Measurements from ENCODE around the gene RYR1. TPM values are rescaled to one million over a fixed set of nuclear protein-coding genes. Genes with fewer than 3 reads are reported as not detected.

Gene RYR1
- total RNA-seq, 1 donor from 2014 or later = 0.32 TPM

- no peak for DNase-seq (ENCODE audit: low spot score)
- Mint-ChIP-seq H3K27me3 (ENCODE audit: low read depth) (no peaks in the 10 kb centered on the region), H3K27ac (ENCODE audit: unreplicated experiment) (no peak overlapping the region), H3K9me3 (ENCODE audit: low read depth) (no peaks in the 10 kb centered on the region), H3K4me1 (ENCODE audit: low read depth) (peaks cover 20% of the 10 kb centered on the region), H3K36me3 (ENCODE audit: low read depth) (peaks cover 11% of the 10 kb centered on the region), H3K4me3 (ENCODE audit: unreplicated experiment) (no peak overlapping the region)
- TF ChIP-seq CTCF (IDR thresholded peaks at IDR 0.05) = no peak
Measured at GRCh38 chr19:38386300-38386970, 47.1 kb upstream of the RYR1 start.

- H3K9me3 Mint-ChIP-seq (ENCODE audit: low read depth) = no peaks in the 10 kb centered on the region
Measured at GRCh38 chr19:38386971-38387549, 46.4 kb upstream of the RYR1 start.

GRCh38 chr19:38387550-38388348 lies 45.7 kb upstream of the RYR1 start, which contains the start of gene GGN:
Gene GGN, minus strand, starts transcription at chr19:38388034. Its CDS starts 773 bp downstream, at chr19:38387261.
- Mint-ChIP-seq H3K4me3 (ENCODE audit: unreplicated experiment) (peak within 1 kb of the TSS; percentile 92), H3K27ac (ENCODE audit: unreplicated experiment) (peak within 1 kb of the TSS; percentile 96), H3K4me1 (ENCODE audit: low read depth) (peaks cover 20% of the 10 kb centered on the region), H3K36me3 (ENCODE audit: low read depth) (peaks cover 3% of the 10 kb centered on the region), H3K9me3 (ENCODE audit: low read depth) (no peaks in the 10 kb centered on the region), H3K27me3 (ENCODE audit: low read depth) (no peaks in the 10 kb centered on the region)
- no peak for TF ChIP-seq CTCF (IDR thresholded peaks at IDR 0.05)
- no peak for DNase-seq (ENCODE audit: low spot score)

More at GRCh38 chr19:38386971-38387549, 46.4 kb upstream of the RYR1 start:
- TF ChIP-seq CTCF (IDR thresholded peaks at IDR 0.05) = no peak
- Mint-ChIP-seq H3K4me1 (ENCODE audit: low read depth) (peaks cover 20% of the 10 kb centered on the region), H3K27ac (ENCODE audit: unreplicated experiment) (peak overlapping the region; percentile 68), H3K4me3 (ENCODE audit: unreplicated experiment) (peak overlapping the region; percentile 92), H3K27me3 (ENCODE audit: low read depth) (no peaks in the 10 kb centered on the region), H3K36me3 (ENCODE audit: low read depth) (peaks cover 5% of the 10 kb centered on the region)
- no peak for DNase-seq (ENCODE audit: low spot score)

GRCh38 chr19:38388349-38389100 lies 45.0 kb upstream of the RYR1 start, which contains the start of gene SPRED3:
Gene SPRED3, plus strand, starts transcription at chr19:38388697. Its CDS starts 1,606 bp downstream, at chr19:38390303.
- peaks cover 2% of the 10 kb centered on the region for H3K36me3 Mint-ChIP-seq (ENCODE audit: low read depth)
- no peaks in the 10 kb centered on the region for H3K9me3 Mint-ChIP-seq (ENCODE audit: low read depth)
- no peak for TF ChIP-seq CTCF (IDR thresholded peaks at IDR 0.05)
- peak within 1 kb of the TSS; percentile 96 for H3K27ac Mint-ChIP-seq (ENCODE audit: unreplicated experiment)
- no peaks in the 10 kb centered on the region for H3K27me3 Mint-ChIP-seq (ENCODE audit: low read depth)
- DNase-seq (ENCODE audit: low spot score) = no peak
- H3K4me1 Mint-ChIP-seq (ENCODE audit: low read depth) = peaks cover 20% of the 10 kb centered on the region
- H3K4me3 Mint-ChIP-seq (ENCODE audit: unreplicated experiment) = peak within 1 kb of the TSS; percentile 92
